NCI-H1694 (cell line): ENCODE results near the gene MPND.

Source experiments
- DNase-seq: peaks from one replicate; lab custom pipeline; 2025; lab: John Stamatoyannopoulos, UW

The MPND gene

DNA sequence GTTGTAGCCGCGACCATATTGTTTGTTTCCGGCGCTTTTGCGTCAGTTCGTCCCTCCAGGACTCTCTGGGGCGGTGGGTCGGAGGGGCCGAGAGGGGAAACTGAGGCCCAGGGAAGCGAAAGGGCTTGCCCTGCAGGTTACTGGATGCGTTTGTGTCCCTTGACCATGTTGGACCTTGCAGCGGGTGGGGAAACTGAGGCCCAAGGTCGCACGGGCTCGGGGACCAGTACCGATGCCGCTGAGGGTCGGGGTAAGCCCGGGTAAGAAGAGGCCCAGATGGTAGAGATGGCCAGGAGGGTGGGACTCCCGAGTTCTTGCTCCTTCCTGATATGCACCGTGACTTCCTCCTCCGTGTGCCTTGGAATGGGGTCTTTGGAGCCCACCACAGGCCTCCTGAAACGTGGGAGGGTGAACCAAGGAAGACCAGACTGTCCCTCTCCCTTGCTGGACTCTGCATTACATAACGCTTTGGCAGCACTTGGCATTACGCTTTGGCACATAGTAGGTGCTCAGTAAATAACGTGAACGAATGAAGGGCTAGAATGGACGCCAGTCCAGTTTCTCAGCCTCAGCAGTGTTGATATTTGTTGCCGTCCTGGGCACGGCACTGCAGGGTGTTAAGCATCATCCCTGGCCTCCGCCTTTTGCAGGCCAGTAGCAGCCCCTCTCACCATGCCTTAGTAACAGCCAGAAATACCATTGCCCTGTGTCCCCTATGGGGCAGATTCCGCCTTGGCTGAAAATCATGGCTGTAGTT, 59.8 kb downstream of the MPND start:
- no peak for DNase-seq

DNA sequence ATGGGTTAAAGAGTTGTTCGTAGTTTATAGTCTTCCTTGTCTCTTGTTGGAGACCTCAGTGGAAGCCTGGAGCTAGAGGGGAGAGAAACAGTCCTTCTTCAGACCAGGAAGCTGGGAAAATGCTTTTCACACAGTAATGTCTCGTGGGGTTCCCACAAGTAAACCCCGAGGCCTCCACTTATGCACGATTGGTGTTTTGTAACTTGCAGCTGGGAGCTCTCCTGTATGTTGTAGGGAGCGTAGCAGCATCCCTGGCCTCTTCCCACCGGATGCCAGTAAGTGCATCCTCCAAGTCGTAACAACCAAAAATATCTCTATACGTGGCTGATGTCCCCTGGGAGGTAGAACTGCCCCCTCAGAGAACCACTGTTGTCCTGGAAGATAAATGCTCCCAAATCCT, 62.6 kb downstream of the MPND start:
- no peak for DNase-seq

DNA sequence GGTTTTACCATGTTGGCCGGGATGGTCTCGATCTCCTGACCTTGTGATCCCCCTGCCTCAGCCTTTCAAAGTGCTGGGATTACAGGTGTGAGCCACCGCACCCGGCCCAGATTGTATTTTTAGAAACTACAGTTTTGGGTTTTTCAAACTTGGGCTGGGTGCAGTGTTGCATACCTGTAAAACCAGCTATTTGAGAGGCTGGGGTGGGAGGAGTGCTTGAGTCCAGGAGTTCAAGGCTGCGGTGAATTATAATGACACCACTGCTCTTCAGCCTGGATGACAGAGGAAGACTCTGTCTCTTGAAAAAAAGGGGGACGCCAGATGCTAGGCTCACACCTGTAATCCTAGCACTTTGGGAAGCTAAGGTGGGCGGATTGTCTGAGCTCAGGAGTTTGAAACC, 63.3 kb downstream of the MPND start:
- DNase-seq, result no peak

GRCh38 chr19:4409123-4409933, 66.0 kb downstream of the MPND start:
- DNase-seq, result no peak
